Measurements from ENCODE around the gene MEX3D. TPM values are rescaled to one million over a fixed set of nuclear protein-coding genes. Genes with fewer than 3 reads are reported as not detected.

Gene MEX3D
- total and polyA plus RNA-seq, 2 donors (not counting 1 experiment from before 2014, with no cell fraction given), result 0.73 to 3.0 TPM

DNA sequence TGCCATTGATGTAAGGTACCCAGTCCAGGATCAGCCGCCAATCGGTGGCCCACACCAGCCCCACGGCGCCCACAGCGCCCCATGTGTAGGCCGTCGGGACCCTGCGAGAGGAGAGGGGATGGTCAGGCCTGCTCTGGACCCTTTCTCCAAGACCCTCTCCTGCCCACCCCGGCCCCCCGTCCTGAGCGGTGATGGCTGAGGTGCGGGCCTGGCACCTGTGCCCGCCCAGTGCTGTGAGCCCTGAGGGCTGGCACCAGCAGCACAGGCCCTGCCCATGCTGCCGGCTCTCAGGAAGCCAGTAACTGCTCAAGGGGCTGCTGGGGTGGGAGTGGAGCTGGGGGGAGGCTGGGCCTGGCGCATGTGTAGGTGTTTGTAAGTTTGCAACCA, 31.3 kb upstream of the MEX3D start:
- Histone ChIP-seq H3K27ac (ENCODE audit: low read length in 2 of 2) (no peak overlapping the region), H3K9me3 (ENCODE audit: control extremely low read depth in 1 of 3, control insufficient read depth in 2 of 3, insufficient read depth in 1 of 3, low read length in 2 of 3) (no peaks in the 10 kb centered on the region)

DNA sequence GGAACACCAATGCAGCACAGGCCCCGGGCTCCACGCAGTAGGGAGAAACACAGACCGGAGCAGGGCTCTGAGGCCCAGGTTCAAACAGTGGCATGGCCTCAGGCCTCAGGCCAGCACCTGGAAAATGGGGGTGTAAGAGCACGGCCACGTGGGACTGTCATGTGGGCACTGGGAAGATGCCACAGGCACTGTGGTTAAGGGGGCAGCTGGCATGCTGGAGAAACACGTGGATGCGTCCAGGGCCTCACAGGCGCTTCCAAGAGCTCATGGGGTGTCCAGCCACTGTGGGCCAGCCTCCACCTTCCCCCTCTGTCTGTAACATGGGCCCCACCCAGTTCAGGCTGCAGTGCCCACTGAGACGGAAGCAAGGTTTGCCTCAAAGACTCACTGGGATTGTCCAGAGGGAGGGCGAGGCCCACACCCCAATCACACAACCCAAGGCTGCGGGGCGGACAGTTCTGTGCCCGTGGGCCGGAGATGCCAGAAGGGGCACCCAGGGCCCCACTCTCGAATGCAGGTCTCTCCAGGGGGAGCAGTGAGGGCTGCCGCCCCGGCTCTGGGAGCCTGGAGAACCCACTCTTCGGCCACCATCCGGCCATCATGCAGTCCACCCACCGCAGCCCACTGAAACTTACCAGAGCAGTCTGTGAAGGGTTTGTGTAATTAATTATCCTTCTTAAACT, 30.8 kb upstream of the MEX3D start:
- H3K27ac Mint-ChIP-seq, result no peak overlapping the region
- Histone ChIP-seq H3K4me3 (ENCODE audit: control extremely low read depth in 1 of 5, extremely low read depth in 1 of 5, insufficient read depth in 1 of 5, low read depth in 2 of 5, low read length in 4 of 5) (no peak overlapping the region), H4K20me1 (ENCODE audit: control insufficient read depth, insufficient read depth, low read length, poor library complexity, severe bottlenecking) (peaks cover 40% of the 10 kb centered on the region), H3K4me2 (replicated peaks; ENCODE audit: low read depth, low read length, poor library complexity, severe bottlenecking) (no peak overlapping the region), H2AFZ (ENCODE audit: insufficient read depth, low read depth, low read length, poor library complexity, severe bottlenecking) (no peak overlapping the region), H3K4me1 (ENCODE audit: control insufficient read depth in 2 of 2, insufficient read depth in 2 of 2, low read length in 2 of 2) (peaks cover 2 to 11% of the 10 kb centered on the region in 2 donors), H3K36me3 (replicated peaks in 1 of 2; ENCODE audit: control extremely low read depth in 1 of 2, control insufficient read depth in 1 of 2, extremely low read depth in 1 of 2, insufficient read depth in 2 of 2, low read length in 1 of 2) (peaks cover 6 to 18% of the 10 kb centered on the region in 2 experiments), H3K9me3 (ENCODE audit: control extremely low read depth in 1 of 3, control insufficient read depth in 2 of 3, insufficient read depth in 1 of 3, low read length in 2 of 3) (no peaks in the 10 kb centered on the region), H3K27ac (ENCODE audit: low read length in 2 of 2) (no peak overlapping the region), H3K79me2 (ENCODE audit: control insufficient read depth, insufficient read depth, low read length) (peaks cover 50% of the 10 kb centered on the region), H3K9ac (ENCODE audit: low read length) (no peak overlapping the region), H3K27me3 (replicated peaks in 1 of 4; ENCODE audit: control extremely low read depth in 1 of 4, control insufficient read depth in 3 of 4, insufficient read depth in 4 of 4, low read length in 3 of 4) (no peaks in the 10 kb centered on the region)
- ATAC-seq (ENCODE audit: low read depth) (no peak), DNase-seq (no peak)
- no peaks in the 10 kb centered on the region for H3K27me3 Mint-ChIP-seq
- POLR2A ChIA-PET, result interaction anchor here (0.6 kb wide), 1 partner anchor 40 kb away, joined by 10 read pairs; no protein-coding TSS in a partner anchor
- intact Hi-C loops (cut with micrococcal nuclease), result no loop called here
- TF ChIP-seq, protein P1, sequence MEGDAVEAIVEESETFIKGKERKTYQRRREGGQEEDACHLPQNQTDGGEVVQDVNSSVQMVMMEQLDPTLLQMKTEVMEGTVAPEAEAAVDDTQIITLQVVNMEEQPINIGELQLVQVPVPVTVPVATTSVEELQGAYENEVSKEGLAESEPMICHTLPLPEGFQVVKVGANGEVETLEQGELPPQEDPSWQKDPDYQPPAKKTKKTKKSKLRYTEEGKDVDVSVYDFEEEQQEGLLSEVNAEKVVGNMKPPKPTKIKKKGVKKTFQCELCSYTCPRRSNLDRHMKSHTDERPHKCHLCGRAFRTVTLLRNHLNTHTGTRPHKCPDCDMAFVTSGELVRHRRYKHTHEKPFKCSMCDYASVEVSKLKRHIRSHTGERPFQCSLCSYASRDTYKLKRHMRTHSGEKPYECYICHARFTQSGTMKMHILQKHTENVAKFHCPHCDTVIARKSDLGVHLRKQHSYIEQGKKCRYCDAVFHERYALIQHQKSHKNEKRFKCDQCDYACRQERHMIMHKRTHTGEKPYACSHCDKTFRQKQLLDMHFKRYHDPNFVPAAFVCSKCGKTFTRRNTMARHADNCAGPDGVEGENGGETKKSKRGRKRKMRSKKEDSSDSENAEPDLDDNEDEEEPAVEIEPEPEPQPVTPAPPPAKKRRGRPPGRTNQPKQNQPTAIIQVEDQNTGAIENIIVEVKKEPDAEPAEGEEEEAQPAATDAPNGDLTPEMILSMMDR (IDR thresholded peaks at IDR 0.05), result no peak
- TF ChIP-seq EZH2 (IDR thresholded peaks at IDR 0.05; ENCODE audit: borderline replicate concordance, insufficient read depth, low read depth, low read length, poor library complexity, severe bottlenecking), result no peak
- peaks cover 18% of the 10 kb centered on the region for H3K4me1 Mint-ChIP-seq
- WGBS (ENCODE audit: insufficient coverage), result 96% methylated on average over 14 of the region's 20 CpGs
- H3K9me3 Mint-ChIP-seq (ENCODE audit: insufficient read depth), result no peaks in the 10 kb centered on the region
- CTCF ChIA-PET, result interaction anchor here (0.5 to 1.3 kb wide), 2 partner anchors 53 to 156 kb away, joined by 3 to 4 read pairs; no protein-coding TSS in a partner anchor
- H3K4me3 Mint-ChIP-seq, result no peak overlapping the region

More for the DNA sequence above, 31.3 kb upstream of the MEX3D start:
- Mint-ChIP-seq H3K4me3 (no peak overlapping the region), H3K27me3 (no peaks in the 10 kb centered on the region), H3K9me3 (ENCODE audit: insufficient read depth) (no peaks in the 10 kb centered on the region), H3K27ac (no peak overlapping the region), H3K4me1 (peaks cover 22% of the 10 kb centered on the region)
- 97% methylated on average over 15 of the region's 15 CpGs for WGBS (ENCODE audit: insufficient coverage)
- Histone ChIP-seq H3K4me1 (ENCODE audit: control insufficient read depth in 2 of 2, insufficient read depth in 2 of 2, low read length in 2 of 2) (peaks cover 8 to 16% of the 10 kb centered on the region in 2 donors), H3K36me3 (replicated peaks in 1 of 2; ENCODE audit: control extremely low read depth in 1 of 2, control insufficient read depth in 1 of 2, extremely low read depth in 1 of 2, insufficient read depth in 2 of 2, low read length in 1 of 2) (peaks cover 6 to 18% of the 10 kb centered on the region in 2 experiments), H3K4me2 (replicated peaks; ENCODE audit: low read depth, low read length, poor library complexity, severe bottlenecking) (no peak overlapping the region), H3K9ac (ENCODE audit: low read length) (no peak overlapping the region), H4K20me1 (ENCODE audit: control insufficient read depth, insufficient read depth, low read length, poor library complexity, severe bottlenecking) (peaks cover 40% of the 10 kb centered on the region), H3K4me3 (ENCODE audit: control extremely low read depth in 1 of 5, extremely low read depth in 1 of 5, insufficient read depth in 1 of 5, low read depth in 2 of 5, low read length in 4 of 5) (no peak overlapping the region), H2AFZ (ENCODE audit: insufficient read depth, low read depth, low read length, poor library complexity, severe bottlenecking) (no peak overlapping the region), H3K79me2 (ENCODE audit: control insufficient read depth, insufficient read depth, low read length) (peaks cover 55% of the 10 kb centered on the region), H3K27me3 (replicated peaks in 1 of 4; ENCODE audit: control extremely low read depth in 1 of 4, control insufficient read depth in 3 of 4, insufficient read depth in 4 of 4, low read length in 3 of 4) (no peaks in the 10 kb centered on the region)
- ChIA-PET POLR2A (interaction anchor here (0.7 kb wide), 1 partner anchor 57 kb away, joined by 5 read pairs; no protein-coding TSS in a partner anchor), CTCF (interaction anchor here (0.8 kb wide), 1 partner anchor 42 kb away, joined by 4 read pairs; no protein-coding TSS in a partner anchor)
- no peak for ATAC-seq (ENCODE audit: low read depth)
- DNase-seq, result no peak
- intact Hi-C loops (cut with micrococcal nuclease), result no loop called here
- no peak for TF ChIP-seq EZH2 (IDR thresholded peaks at IDR 0.05; ENCODE audit: borderline replicate concordance, insufficient read depth, low read depth, low read length, poor library complexity, severe bottlenecking)
- TF ChIP-seq, protein P1 (IDR thresholded peaks at IDR 0.05), result no peak
